Body of pancreas (tissue), 4 donors: Measurements from ENCODE around the gene TEX38. TPM values are rescaled to one million over a fixed set of nuclear protein-coding genes. Genes with fewer than 3 reads are reported as not detected.

Experiments used
- ATAC-seq: fragments of 150-250 bp; one replicate; pipeline ENCODE4 v1.9.1; 2016
- DNase-seq, 4 donors: peaks; one replicate each; pipeline ENCODE4 v3.0.0-alpha.2; 2019
- H3K27ac ChIP-seq, 4 donors: fragments of 200-600 bp; sonication (generic); 1 replicate in 3 of 4; 2 replicates in 1 of 4; pipeline versions ENCODE4 v1.5.1 to v1.6.1; 2016 to 2019; ENCODE audit warnings: mild to moderate bottlenecking in 1 of 4, mixed read lengths in 1 of 4, moderate library complexity in 1 of 4
- H3K27me3 ChIP-seq, 2 donors: fragments of 200-600 bp; sonication (generic); one replicate each; pipeline ENCODE4 v1.6.0; 2016; ENCODE audit warnings: mild to moderate bottlenecking in 1 of 2
- H3K36me3 ChIP-seq, 2 donors: fragments of 200-600 bp; sonication (generic); replicated peaks in 1 of 2; 2 replicates each; pipeline ENCODE4 v1.5.1; 2016; ENCODE audit warnings: low read depth in 2 of 2; ENCODE audit not compliant: insufficient read depth in 1 of 2
- H3K4me1 ChIP-seq: fragments of 200-600 bp; sonication (generic); one replicate; pipeline ENCODE4 v1.6.0; 2016
- H3K4me3 ChIP-seq, 2 donors: fragments of 200-600 bp; sonication (generic); 1 replicate in 1 of 2; 2 replicates in 1 of 2; pipeline ENCODE4 v1.5.1; 2016 to 2019
- H3K9me3 ChIP-seq, 3 donors: fragments of 200-600 bp; sonication (generic); 1 replicate in 2 of 3; 2 replicates in 1 of 3; pipeline ENCODE4 v1.5.1; 2016
- POLR2A ChIP-seq, 3 donors: fragments of 450-650 bp; IDR thresholded peaks; one replicate each; pipeline ENCODE4 v1.6.1; 2016; ENCODE audit warnings: antibody characterized with exemption in 3 of 3, mild to moderate bottlenecking in 2 of 3
- WGBS, 2 donors: methylation state at CpG; one replicate each; pipeline ENCODE4 v1.1.5; 2017; 5-methylcytosine and 5-hydroxymethylcytosine counted together
- intact Hi-C: fragments of 100-400 bp; cut with DNase I; formaldehyde crosslinking; loops from one replicate; pipeline ENCODE4 v1.15.1; 2023
- total RNA-seq, 2 donors: library from RNA; depleted of rRNA; stranded (reverse); fragments of >200 nt; gene quantifications; one replicate each; pipeline ENCODE4 v1.1.0, GENCODE V29; 2016
- TF ChIP-seq, protein P1 (sequence below), 7 experiments: fragments of 450-650 bp in 4 of 7; fragments of 200-600 bp in 3 of 7; sonication (generic) in 3 of 7; IDR thresholded peaks; one replicate each; pipeline ENCODE4 v1.5.1; 2016 to 2019; ENCODE audit warnings: antibody characterized with exemption in 7 of 7

The TEX38 gene
- total RNA-seq, 2 donors from 2014 or later = not detected

DNA sequence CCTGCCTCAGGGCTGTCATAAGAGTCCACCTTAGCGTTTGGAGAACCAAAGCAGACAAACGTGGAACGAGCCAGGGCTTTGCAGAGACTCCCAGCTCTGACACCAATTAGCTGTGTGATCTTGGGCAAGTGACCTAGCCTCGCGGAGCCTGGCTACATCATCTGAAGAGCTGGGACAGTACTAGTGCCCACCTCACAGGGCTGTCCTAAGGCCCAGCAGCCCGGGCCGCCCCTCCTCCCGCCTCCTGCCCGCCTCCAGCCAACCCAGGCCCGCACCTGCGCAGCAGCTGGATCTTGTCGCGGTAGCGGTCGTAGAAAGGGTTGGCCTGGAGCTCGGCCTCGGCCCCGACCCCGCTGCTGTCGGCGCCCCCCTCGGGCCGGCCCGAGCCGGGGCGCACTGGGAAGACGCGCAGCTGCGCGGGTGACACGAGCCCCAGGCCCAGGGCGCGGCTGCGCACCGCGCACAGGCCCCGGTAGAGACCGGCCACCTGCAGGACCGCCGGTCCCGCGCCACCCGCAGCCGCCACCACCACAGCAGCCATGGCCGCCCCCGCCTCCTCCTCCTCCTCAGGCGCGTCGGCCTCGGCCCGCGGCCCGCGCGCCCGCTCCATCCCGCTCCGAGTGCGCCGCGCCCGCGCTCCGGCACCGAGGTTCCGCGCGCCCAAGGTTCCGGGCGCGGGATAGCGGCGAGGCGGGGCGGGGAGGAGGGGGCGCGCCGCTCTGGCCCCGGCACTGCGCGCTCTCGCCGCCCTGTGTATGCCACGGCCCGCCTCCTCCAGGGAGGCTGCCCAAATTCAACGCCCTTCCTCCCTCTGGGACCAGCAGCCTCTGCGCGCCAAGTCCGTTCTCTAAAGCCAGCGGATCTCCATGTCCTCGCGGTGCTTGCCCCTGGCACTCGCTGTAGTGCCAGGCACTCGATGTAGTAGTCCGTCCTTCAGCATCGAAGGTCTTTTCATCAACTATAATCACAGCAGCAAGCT lies 3.6 kb upstream of the TEX38 start, which contains the start of gene ATPAF1:
TSS of gene ATPAF1 (minus strand) at position 583 of the 979 bp plus-strand sequence. CDS start at position 541, 42 bp downstream.
- peaks cover 17% of the 10 kb centered on the region for H3K4me1 ChIP-seq
- H3K27ac ChIP-seq = peak within 1 kb of the TSS; percentile 66 to 79 (median 72)
- peak; percentile 92 for ATAC-seq
- TF ChIP-seq, protein P1, sequence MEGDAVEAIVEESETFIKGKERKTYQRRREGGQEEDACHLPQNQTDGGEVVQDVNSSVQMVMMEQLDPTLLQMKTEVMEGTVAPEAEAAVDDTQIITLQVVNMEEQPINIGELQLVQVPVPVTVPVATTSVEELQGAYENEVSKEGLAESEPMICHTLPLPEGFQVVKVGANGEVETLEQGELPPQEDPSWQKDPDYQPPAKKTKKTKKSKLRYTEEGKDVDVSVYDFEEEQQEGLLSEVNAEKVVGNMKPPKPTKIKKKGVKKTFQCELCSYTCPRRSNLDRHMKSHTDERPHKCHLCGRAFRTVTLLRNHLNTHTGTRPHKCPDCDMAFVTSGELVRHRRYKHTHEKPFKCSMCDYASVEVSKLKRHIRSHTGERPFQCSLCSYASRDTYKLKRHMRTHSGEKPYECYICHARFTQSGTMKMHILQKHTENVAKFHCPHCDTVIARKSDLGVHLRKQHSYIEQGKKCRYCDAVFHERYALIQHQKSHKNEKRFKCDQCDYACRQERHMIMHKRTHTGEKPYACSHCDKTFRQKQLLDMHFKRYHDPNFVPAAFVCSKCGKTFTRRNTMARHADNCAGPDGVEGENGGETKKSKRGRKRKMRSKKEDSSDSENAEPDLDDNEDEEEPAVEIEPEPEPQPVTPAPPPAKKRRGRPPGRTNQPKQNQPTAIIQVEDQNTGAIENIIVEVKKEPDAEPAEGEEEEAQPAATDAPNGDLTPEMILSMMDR (IDR thresholded peaks at IDR 0.05) = no peak
- TF ChIP-seq POLR2A (IDR thresholded peaks at IDR 0.05) = peak; percentile 9 to 38 (median 17)
- 0 to 1% methylated on average over 3 to 96 of the region's 96 CpGs for WGBS, 2 donors
- intact Hi-C loops = no loop called here
- no peaks in the 10 kb centered on the region for H3K27me3 ChIP-seq
- DNase-seq = peak; percentile 72 to 79 (median 76)
- H3K36me3 ChIP-seq = peaks cover 0 to 4% of the 10 kb centered on the region in 2 donors
- H3K4me3 ChIP-seq = peak within 1 kb of the TSS; percentile 62 to 87
- H3K9me3 ChIP-seq = no peaks in the 10 kb centered on the region

DNA sequence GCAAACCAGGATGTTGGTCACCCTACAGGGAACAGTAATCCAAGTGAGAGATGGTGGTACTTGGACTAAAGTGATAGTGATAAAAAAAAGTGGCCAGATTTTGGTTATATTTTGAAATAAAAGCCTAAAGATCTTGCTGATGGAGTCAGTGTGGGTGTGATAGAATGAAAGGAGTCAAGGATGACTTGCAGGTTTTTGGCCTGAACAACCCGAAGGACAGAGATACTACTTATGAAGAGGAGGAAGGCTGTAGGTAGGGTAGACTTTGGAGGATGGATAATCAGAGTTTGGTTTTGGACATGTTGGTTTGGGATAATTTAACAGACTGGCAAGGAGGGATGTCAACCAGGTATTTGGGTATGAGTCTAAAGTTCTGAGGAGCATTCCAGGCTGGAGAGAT lies 1.5 kb upstream of the TEX38 start:
- Histone ChIP-seq H3K4me1 (peaks cover 17% of the 10 kb centered on the region), H3K27me3 (no peaks in the 10 kb centered on the region), H3K36me3 (peaks cover 0 to 5% of the 10 kb centered on the region in 2 donors), H3K9me3 (no peaks in the 10 kb centered on the region), H3K27ac (no peak overlapping the region), H3K4me3 (no peak overlapping the region)
- TF ChIP-seq POLR2A (IDR thresholded peaks at IDR 0.05) = no peak
- TF ChIP-seq, protein P1 (IDR thresholded peaks at IDR 0.05) = no peak
- DNase-seq = no peak
- WGBS, 2 donors = 83 to 88% methylated on average over 1 of the region's 1 CpG
- intact Hi-C loops = no loop called here
- no peak for ATAC-seq

DNA sequence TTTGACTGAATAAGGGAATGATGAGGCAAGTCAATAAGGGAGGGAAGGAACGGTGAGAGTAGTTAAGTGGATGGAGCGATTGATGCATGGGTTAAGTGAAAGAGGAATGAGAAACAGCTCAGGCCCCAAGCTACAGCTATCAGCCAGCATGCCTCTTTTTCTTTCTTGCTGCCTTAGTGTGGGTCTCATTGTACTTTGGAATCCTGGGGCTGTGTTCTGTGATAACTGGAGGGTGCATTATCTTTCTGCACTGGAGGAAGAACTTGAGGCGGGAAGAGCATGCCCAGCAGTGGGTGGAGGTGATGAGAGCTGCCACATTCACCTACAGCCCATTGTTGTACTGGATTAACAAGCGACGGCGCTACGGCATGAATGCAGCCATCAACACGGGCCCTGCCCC lies 1.0 kb downstream of the TEX38 start:
- Histone ChIP-seq H3K27me3 (no peaks in the 10 kb centered on the region), H3K36me3 (peaks cover 0 to 7% of the 10 kb centered on the region in 2 donors), H3K4me1 (no peaks in the 10 kb centered on the region), H3K9me3 (no peaks in the 10 kb centered on the region), H3K4me3 (no peak overlapping the region), H3K27ac (no peak overlapping the region)
- ATAC-seq (no peak), DNase-seq (no peak)
- intact Hi-C loops = no loop called here
- WGBS, 2 donors = 75 to 77% methylated on average over 8 of the region's 8 CpGs
- TF ChIP-seq, protein P1 (IDR thresholded peaks at IDR 0.05) = no peak
- TF ChIP-seq POLR2A (IDR thresholded peaks at IDR 0.05) = no peak

DNA sequence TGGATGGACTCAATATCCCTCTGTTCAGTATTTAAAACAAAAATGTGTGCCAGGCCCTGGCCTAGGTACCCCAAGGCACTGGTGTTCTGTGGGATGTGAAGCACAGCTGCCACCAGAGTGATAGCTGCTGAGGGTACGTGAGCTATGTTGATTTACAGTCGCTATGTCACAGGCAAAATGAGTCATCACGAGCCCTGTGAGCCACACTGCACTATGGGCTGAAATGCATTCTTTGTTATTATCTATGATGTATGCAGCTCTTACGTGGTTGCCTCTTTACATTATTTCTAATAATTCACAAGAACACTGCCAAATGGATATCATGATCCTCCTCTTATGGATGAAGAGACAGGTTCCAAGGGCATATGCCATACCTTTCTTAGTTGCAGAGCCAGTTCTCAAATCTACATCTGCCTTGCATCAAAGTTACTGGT lies 2.1 kb downstream of the TEX38 start:
- DNase-seq (no peak), ATAC-seq (no peak)
- no peak overlapping the region for H3K27ac ChIP-seq
- WGBS, 2 donors = 77 to 83% methylated on average over 4 of the region's 4 CpGs
- TF ChIP-seq, protein P1 (IDR thresholded peaks at IDR 0.05) = no peak
- no peak for TF ChIP-seq POLR2A (IDR thresholded peaks at IDR 0.05)
- no peaks in the 10 kb centered on the region for H3K9me3 ChIP-seq
- no peak overlapping the region for H3K4me3 ChIP-seq
- H3K27me3 ChIP-seq = no peaks in the 10 kb centered on the region
- peaks cover 0 to 11% of the 10 kb centered on the region in 2 donors for H3K36me3 ChIP-seq
- intact Hi-C loops = no loop called here
- H3K4me1 ChIP-seq = no peaks in the 10 kb centered on the region
